HG02884 (cell line): ENCODE measurements around the gene KCNK13.
"Not testable (repeated sequence)": the region's sequence is repeated elsewhere in the genome, so short reads cannot be mapped to it uniquely, and the experiment has no call there.

Source experiments
- ATAC-seq: cut with Tn5 transposase; IDR thresholded peaks from one replicate; pipeline ENCODE4 v1.9.1; 2021; ENCODE audit warnings: mild to moderate bottlenecking, moderate library complexity; ENCODE audit not compliant: unreplicated experiment

KCNK13 gene

GRCh38 chr14:90060965-90061684, 669 bp upstream of the KCNK13 start:
- ATAC-seq = no peak

- ATAC-seq = no peak
Measured at GRCh38 chr14:90062127-90062794, 467 bp downstream of the KCNK13 start.

- ATAC-seq = no peak
Measured at GRCh38 chr14:90062822-90063539, 1.2 kb downstream of the KCNK13 start.

GRCh38 chr14:90072350-90072749, 10.6 kb downstream of the KCNK13 start:
- ATAC-seq = no peak

GRCh38 chr14:90079576-90079975, 17.8 kb downstream of the KCNK13 start:
- ATAC-seq = no peak

- no peak for ATAC-seq
Measured at GRCh38 chr14:90087433-90087832, 25.6 kb downstream of the KCNK13 start.

- ATAC-seq = no peak
Measured at GRCh38 chr14:90088176-90088575, 26.4 kb downstream of the KCNK13 start.

GRCh38 chr14:90089486-90089885, 27.7 kb downstream of the KCNK13 start:
- not testable (repeated sequence) for ATAC-seq

GRCh38 chr14:90091393-90091792, 29.6 kb downstream of the KCNK13 start:
- no peak for ATAC-seq

- ATAC-seq = no peak
Measured at GRCh38 chr14:90093942-90094595, 32.3 kb downstream of the KCNK13 start.

- ATAC-seq = no peak
Measured at GRCh38 chr14:90095096-90095495, 33.3 kb downstream of the KCNK13 start.

GRCh38 chr14:90096566-90096965, 34.8 kb downstream of the KCNK13 start:
- ATAC-seq = no peak

- no peak for ATAC-seq
Measured at GRCh38 chr14:90103808-90104207, 42.0 kb downstream of the KCNK13 start.

GRCh38 chr14:90105756-90106155, 44.0 kb downstream of the KCNK13 start:
- ATAC-seq = no peak

- no peak for ATAC-seq
Measured at GRCh38 chr14:90107789-90108188, 46.0 kb downstream of the KCNK13 start.

GRCh38 chr14:90109858-90110257, 48.1 kb downstream of the KCNK13 start:
- no peak for ATAC-seq

- no peak for ATAC-seq
Measured at GRCh38 chr14:90111895-90112534, 50.2 kb downstream of the KCNK13 start.

- no peak for ATAC-seq
Measured at GRCh38 chr14:90114554-90114953, 52.8 kb downstream of the KCNK13 start.

GRCh38 chr14:90115780-90116179, 54.0 kb downstream of the KCNK13 start:
- ATAC-seq = no peak

- no peak for ATAC-seq
Measured at GRCh38 chr14:90116444-90116843, 54.6 kb downstream of the KCNK13 start.

- no peak for ATAC-seq
Measured at GRCh38 chr14:90118027-90118426, 56.2 kb downstream of the KCNK13 start.
